GM12873 (cell line): Measurements from ENCODE around the gene SORCS3.

ENCODE experiments used
- CTCF ChIP-seq: IDR thresholded peaks from 2 replicates; pipeline ENCODE4 v1.5.1; 2012; ENCODE audit warnings: low read depth, mild to moderate bottlenecking, moderate library complexity, low read length, control low read depth; ENCODE audit not compliant: insufficient read depth; ENCODE audit errors: missing control alignments

Gene SORCS3

GRCh38 chr10:104663076-104663475 lies 22.0 kb downstream of the SORCS3 start:
- no peak for TF ChIP-seq CTCF

- no peak for TF ChIP-seq CTCF
Measured at GRCh38 chr10:104663563-104663962, 22.5 kb downstream of the SORCS3 start.

GRCh38 chr10:104664205-104664604 lies 23.1 kb downstream of the SORCS3 start:
- TF ChIP-seq CTCF, result no peak

- no peak for TF ChIP-seq CTCF
Measured at GRCh38 chr10:104665174-104665573, 24.1 kb downstream of the SORCS3 start.

- TF ChIP-seq CTCF, result no peak
Measured at GRCh38 chr10:104666106-104666505, 25.0 kb downstream of the SORCS3 start.

- TF ChIP-seq CTCF, result no peak
Measured at GRCh38 chr10:104676874-104677273, 35.8 kb downstream of the SORCS3 start.

- TF ChIP-seq CTCF, result no peak
Measured at GRCh38 chr10:104678658-104679057, 37.6 kb downstream of the SORCS3 start.
